Jurkat, Clone E6-1 (cell line): ENCODE results near the gene TTBK1.
"Not testable (repeated sequence)": the region's sequence is repeated elsewhere in the genome, so short reads cannot be mapped to it uniquely, and the experiment has no call there.

Experiments used
- DNase-seq: peaks from one replicate; pipeline ENCODE4 v3.0.0-alpha.2; 2011; ENCODE audit warnings: low read depth, low spot score
- H3K4me3 ChIP-seq: 2 replicates; pipeline ENCODE4 v1.5.1; 2011; ENCODE audit warnings: mild to moderate bottlenecking, low read length, control low read depth, moderate library complexity

Gene TTBK1

GRCh38 chr6:43296780-43297497, 53.7 kb downstream of the TTBK1 start:
- no peak for DNase-seq
- no peak overlapping the region for H3K4me3 ChIP-seq

DNA sequence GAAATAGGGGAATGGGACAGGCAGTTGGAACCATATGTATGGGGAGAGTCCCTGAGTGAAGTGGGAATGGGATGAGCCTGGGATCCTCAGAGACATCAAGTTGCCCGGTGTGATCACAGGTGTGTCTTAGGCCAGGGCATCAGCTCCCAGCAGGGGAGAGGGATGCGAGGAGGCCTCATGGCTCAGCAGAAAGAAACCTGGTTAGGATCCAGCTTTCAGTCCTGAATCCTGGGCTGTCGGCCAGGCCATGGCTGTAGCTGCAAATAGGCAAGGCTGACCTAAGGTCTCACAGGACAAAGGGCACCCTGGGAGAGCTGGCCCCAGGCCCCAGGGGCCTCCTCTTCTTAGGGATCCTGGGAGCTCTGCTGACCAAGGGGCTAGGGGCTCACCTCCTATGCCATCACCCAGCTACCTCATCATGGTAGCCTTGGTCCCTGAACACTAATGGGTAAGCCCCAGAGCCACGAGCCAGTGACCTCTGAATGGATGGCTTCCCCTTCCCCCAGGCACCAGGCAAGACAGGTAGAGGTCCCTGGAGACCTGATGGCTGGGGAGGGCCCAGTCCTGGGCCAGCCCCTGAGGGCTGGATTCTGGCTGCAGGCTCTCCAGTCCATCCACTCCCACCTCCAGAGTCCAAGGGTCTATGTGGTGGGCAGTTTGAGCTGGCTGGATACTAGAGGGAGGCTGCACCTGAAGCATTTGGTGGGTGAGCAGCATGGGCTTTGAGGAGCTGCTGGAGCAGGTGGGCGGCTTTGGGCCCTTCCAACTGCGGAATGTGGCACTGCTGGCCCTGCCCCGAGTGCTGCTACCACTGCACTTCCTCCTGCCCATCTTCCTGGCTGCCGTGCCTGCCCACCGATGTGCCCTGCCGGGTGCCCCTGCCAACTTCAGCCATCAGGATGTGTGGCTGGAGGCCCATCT, 54.6 kb downstream of the TTBK1 start, which contains the start of gene SLC22A7:
Gene SLC22A7, plus strand, starts transcription at position 617 of the 921 bp plus-strand sequence. Its CDS starts 99 bp downstream, at position 716.
- DNase-seq: no peak
- no peak within 1 kb of the TSS for H3K4me3 ChIP-seq

DNA sequence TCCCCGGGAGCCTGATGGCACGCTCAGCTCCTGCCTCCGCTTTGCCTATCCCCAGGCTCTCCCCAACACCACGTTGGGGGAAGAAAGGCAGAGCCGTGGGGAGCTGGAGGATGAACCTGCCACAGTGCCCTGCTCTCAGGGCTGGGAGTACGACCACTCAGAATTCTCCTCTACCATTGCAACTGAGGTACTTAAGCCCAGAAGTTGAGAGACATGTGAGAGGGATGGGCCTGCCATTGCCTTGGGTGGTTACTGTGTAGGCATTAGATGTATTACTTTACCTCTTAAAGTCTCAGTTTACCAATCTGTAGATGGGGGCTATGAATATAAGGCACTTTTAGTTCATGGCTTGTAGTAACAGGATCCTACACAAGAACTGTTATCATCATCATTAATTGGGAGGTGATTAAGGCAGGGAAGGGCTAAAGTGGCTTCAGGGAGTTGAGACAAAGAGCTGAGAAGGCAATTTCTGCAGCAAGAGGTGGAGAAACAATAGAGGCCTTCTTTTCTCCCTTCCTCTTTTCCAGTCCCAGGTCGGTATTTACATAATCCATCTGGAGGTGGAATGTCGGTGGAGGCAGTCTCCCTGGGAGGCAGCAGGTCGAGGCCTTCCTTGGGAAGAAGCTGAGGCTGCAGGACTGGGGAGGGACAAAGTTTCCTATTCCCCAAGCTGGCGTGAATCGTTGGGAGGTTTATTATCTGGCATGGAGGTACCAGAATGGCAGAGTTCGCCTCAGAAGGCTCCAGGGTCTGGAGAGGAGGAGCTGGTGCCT, 55.5 kb downstream of the TTBK1 start:
- no peak for DNase-seq
- no peak overlapping the region for H3K4me3 ChIP-seq

DNA sequence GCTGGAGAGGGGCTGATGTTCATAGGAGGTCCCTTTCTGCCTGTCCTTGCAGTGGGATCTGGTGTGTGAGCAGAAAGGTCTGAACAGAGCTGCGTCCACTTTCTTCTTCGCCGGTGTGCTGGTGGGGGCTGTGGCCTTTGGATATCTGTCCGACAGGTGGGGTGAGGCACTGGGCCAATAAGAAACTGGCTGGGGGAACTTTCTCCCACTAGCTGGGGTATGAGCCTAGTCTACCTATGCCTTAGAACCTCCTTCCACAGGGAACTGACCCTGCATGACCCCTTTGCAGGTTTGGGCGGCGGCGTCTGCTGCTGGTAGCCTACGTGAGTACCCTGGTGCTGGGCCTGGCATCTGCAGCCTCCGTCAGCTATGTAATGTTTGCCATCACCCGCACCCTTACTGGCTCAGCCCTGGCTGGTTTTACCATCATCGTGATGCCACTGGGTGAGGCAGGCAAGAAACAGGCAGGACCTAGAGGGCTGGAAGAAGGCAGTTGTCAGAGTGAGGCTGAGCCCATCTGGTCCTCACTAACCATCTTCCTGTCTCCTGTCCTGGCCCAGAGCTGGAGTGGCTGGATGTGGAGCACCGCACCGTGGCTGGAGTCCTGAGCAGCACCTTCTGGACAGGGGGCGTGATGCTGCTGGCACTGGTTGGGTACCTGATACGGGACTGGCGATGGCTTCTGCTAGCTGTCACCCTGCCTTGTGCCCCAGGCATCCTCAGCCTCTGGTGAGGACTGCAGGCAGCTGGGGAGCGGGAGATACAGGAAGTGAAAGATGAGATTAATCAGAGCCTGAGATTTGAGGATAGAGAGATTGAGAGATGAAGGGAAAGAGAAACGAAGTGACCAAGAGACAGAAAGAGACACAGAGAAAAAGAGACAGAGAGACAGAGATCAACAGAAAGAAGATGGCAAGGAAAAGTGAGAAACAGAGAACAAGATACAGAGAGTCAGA, 56.3 kb downstream of the TTBK1 start:
- no peak for DNase-seq
- H3K4me3 ChIP-seq: no peak overlapping the region

- DNase-seq: no peak
- no peak overlapping the region for H3K4me3 ChIP-seq
Measured at GRCh38 chr6:43301081-43301870, 58.0 kb downstream of the TTBK1 start.

- no peak overlapping the region for H3K4me3 ChIP-seq
- no peak for DNase-seq
Measured at GRCh38 chr6:43302126-43302525, 58.8 kb downstream of the TTBK1 start.

- not testable (repeated sequence) for H3K4me3 ChIP-seq, DNase-seq
Measured at GRCh38 chr6:43303006-43303405, 59.7 kb downstream of the TTBK1 start.

- H3K4me3 ChIP-seq: no peak overlapping the region
- DNase-seq: no peak
Measured at GRCh38 chr6:43303751-43304331, 60.6 kb downstream of the TTBK1 start.

- H3K4me3 ChIP-seq: no peak overlapping the region
Measured at GRCh38 chr6:43304361-43304760, 61.1 kb downstream of the TTBK1 start.

DNA sequence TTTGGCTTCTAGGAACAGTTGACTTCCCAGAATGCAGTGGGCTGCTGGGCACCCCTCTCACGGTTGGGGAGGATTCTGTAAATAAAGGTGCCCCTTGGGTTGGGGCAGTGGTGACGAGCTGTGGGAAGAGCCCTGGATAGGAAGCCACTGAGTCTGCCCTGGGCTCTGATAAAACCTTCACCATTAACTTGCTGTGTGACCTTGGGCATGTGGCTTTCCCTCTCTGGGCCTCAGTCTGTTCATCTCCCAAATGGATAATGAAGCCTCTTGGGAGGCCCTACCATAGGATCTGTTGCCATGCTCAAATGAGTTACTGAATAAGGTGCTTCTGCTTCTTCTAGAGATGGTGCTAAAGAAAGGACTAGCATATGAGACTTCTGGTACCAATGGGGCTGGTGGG, 61.6 kb downstream of the TTBK1 start:
- no peak for DNase-seq
- H3K4me3 ChIP-seq: no peak overlapping the region

More at GRCh38 chr6:43304361-43304760, 61.1 kb downstream of the TTBK1 start:
- no peak for DNase-seq

GRCh38 chr6:43306086-43306485, 62.8 kb downstream of the TTBK1 start:
- no peak overlapping the region for H3K4me3 ChIP-seq
- no peak for DNase-seq

DNA sequence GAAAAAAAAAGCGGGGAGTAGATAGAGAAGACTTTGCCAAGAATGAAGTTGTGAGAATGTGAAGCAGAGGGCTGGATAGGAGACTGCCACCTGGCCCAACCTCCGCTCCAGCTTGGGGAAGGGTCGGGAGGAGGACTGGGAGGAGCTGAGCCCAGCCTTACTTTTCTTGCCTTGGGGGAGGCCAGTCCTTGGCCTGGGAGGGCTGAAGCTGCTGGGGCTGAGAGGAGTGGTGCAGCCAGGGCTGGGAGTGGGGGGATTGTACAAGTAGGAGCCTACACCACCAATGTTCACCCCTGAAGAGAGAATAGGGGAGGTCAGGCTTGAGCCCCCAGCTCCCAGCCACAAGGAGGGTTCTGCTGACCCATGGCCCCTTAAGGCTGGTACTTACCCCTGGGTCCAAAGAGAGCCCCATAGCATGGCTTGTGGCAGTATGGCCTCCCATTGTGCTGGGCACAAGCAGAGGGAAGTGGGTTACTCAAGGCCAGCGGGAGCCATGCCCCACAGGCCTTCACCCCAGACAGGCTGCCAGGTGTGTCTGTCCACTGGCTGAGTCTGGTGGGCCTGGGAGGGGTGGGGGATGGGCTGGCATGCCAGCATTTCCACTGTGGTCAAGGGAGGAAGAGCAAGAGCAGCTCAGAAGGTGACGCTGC, 64.3 kb downstream of the TTBK1 start:
- no peak overlapping the region for H3K4me3 ChIP-seq

DNA sequence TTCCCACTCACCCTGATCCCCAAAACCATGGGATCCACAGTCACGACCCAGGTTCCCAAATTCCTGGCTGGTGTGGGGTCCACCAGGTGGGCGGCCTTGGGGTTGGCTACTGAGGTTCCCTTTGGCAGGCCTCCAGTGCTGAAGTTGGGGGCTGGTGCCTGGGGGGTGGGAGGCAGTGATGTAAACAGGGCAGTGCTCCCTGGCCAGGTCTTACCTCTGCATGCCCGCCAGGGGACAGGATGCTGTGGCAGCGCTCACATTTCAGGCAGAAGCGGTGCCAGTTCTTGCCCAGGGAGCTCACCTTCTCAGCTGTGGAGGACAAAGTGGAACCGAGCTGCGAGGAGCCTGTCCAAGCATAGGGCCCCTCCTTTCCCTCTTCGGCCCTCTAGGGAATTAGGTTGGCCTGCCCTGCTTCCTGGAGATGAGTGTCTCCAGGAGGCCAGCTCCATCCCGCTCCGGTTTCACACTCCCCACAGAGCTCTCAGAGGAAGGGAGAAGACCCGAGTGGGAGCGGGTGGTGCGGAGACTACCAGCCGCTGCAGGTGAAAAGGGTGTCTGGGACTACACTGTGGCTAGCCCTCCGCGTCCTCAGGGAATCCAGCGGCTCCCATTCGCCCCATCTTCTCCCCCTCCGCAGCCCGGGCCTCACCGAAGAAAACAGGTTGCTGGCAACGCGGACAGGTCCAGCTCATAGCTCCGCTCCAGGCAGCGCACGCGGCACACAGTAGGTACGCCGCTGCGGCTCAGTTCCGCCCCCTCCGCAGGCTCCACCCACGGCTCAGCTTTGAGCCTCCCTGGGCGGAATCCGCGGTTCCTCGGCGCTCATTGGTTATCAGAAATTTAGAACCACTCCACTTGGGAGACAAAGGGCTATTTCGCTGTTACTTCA, 65.1 kb downstream of the TTBK1 start, which contains the start of gene CRIP3:
Gene CRIP3, minus strand, starts transcription at position 726 of the 889 bp plus-strand sequence. Its CDS starts 34 bp downstream, at position 692.
- no peak for DNase-seq
- H3K4me3 ChIP-seq: no peak within 1 kb of the TSS

More for the DNA sequence above, 64.3 kb downstream of the TTBK1 start:
- DNase-seq: no peak

DNA sequence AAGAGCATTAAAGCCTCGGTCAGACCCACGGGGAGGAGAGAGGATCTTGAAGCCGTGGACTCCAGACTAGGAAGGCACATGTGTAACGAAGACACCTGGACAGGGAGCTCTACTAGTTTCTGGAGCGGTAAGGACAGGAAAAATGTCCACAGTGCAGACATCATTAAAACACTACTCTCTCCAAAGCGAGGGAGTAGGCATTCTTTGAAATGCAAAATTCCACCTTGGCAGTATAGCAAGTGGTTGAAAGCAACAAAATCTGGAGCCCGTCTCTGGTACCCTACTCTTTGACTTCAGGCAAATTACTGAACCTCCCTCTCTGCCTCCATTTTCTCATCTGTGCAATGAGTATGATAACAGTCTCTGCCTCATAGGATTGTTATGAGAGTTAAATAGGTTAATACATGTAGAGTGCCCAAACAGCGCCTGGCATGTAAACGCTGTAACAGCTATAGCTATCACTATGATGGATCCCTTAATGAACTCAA, 65.8 kb downstream of the TTBK1 start:
- no peak for DNase-seq
- no peak overlapping the region for H3K4me3 ChIP-seq

DNA sequence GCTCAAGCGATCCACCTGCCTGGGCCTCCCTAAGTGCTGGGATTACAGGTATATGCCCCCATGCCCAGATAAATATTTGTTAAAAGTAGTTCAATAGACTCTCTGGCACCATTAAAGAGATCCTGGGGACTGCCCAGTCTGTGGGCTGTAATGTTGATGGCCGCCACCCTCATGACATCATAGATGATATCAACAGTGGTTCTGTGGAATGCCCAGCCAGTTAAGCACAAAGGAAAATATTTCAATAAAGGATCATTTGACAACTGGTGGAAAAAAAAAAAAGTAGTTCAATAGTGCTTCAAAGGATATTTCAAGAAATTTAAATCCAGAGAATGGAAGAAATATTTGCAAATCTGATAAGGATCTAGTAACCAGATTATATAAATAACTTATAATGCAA, 66.9 kb downstream of the TTBK1 start:
- DNase-seq: no peak

DNA sequence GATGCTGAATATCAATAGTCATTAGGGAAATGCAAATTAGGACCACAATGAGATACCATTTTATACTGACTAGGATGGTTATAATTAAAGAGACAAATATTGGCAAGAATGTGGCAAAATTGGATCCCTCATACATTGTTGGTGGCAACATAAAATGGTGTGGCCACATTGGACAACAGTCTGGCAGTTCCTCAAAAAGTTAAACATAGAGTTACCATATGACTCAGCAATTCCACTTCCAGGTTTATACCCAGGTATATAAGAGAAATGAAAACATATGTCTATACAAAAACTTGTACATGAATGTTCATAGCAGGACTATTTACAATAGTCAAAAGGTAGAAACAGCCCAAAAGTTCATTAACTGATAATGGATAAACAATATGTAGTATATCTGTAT, 67.3 kb downstream of the TTBK1 start:
- no peak overlapping the region for H3K4me3 ChIP-seq
- no peak for DNase-seq

More for the DNA sequence above, 66.9 kb downstream of the TTBK1 start:
- H3K4me3 ChIP-seq: no peak overlapping the region
